Liver (tissue), 2 donors: ENCODE measurements around the gene SLC25A6.

ENCODE experiments used
- FOXA1 ChIP-seq: IDR thresholded peaks from 2 replicates; pipeline ENCODE4 v1.6.1; 2016; ENCODE audit warnings: antibody characterized with exemption
- TF ChIP-seq, protein P1 (sequence below): fragments of 150-350 bp; IDR thresholded peaks from 2 replicates; pipeline ENCODE4 v1.5.1; 2017; ENCODE audit warnings: improper control_type of control experiment, low read depth, low read length; ENCODE audit not compliant: missing input control
- TF ChIP-seq, protein P2 (sequence below): IDR thresholded peaks from 2 replicates; pipeline ENCODE4 v1.6.1; 2016; ENCODE audit warnings: antibody characterized with exemption
- donor health status: healthy.

DNA sequence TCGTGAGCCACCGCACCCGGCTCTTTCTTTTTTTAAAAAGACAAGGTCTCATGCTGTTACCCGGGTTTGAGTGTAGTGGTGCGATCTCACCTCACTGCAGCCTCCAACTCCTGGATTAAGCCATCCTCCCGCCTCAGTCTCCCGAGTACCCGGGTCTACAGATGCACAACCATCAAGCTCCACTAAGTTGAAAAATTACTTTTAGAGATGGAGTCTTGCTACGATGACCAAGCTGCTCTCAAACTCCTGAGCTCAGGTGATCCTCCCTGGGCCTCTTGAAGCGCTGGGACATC is 2.0 kb downstream of the SLC25A6 start:
- TF ChIP-seq, protein P1, sequence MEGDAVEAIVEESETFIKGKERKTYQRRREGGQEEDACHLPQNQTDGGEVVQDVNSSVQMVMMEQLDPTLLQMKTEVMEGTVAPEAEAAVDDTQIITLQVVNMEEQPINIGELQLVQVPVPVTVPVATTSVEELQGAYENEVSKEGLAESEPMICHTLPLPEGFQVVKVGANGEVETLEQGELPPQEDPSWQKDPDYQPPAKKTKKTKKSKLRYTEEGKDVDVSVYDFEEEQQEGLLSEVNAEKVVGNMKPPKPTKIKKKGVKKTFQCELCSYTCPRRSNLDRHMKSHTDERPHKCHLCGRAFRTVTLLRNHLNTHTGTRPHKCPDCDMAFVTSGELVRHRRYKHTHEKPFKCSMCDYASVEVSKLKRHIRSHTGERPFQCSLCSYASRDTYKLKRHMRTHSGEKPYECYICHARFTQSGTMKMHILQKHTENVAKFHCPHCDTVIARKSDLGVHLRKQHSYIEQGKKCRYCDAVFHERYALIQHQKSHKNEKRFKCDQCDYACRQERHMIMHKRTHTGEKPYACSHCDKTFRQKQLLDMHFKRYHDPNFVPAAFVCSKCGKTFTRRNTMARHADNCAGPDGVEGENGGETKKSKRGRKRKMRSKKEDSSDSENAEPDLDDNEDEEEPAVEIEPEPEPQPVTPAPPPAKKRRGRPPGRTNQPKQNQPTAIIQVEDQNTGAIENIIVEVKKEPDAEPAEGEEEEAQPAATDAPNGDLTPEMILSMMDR = no peak
- TF ChIP-seq, protein P2, sequence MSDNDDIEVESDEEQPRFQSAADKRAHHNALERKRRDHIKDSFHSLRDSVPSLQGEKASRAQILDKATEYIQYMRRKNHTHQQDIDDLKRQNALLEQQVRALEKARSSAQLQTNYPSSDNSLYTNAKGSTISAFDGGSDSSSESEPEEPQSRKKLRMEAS = no peak
- no peak for TF ChIP-seq FOXA1
